Stimulated activated CD4-positive, alpha-beta T cell treated with anti-CD3 and anti-CD28 coated beads, Interleukin-4, amount 100 ng/mL, for 4 hours (primary cell): Measurements from ENCODE around the gene RAD51B.

Source experiments
- DNase-seq, 2 experiments: peaks; one replicate each; pipeline ENCODE4 v3.0.0-alpha.2; 2020

RAD51B gene

GRCh38 chr14:68772761-68773381 is 953.3 kb downstream of the RAD51B start:
- DNase-seq: no peak

GRCh38 chr14:68774771-68775613 is 955.4 kb downstream of the RAD51B start:
- DNase-seq: no peak

DNA sequence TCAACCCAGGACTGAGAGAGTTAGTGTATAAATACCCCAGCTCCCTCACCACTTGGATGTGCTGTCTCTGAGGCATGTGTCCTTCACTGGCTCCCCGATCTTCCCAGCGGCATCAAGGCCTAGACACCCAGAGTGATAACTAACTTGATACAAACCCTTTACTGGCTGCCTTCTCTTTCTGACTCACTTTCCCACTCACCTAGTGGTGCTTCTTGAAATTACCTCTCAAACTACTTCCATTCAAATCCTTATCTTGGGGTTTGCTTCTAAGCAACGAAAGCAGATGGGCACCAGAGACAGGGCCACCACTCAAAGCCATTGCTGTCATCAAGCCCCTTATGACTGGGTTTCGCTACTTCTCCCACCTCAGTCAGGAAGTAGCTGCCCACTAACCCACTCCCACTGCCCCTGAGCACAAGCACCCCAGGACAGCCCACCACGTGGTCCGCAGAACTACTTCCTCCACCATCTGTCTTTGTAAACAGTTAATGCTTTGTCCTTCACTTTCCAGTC is 956.1 kb downstream of the RAD51B start:
- no peak for DNase-seq

DNA sequence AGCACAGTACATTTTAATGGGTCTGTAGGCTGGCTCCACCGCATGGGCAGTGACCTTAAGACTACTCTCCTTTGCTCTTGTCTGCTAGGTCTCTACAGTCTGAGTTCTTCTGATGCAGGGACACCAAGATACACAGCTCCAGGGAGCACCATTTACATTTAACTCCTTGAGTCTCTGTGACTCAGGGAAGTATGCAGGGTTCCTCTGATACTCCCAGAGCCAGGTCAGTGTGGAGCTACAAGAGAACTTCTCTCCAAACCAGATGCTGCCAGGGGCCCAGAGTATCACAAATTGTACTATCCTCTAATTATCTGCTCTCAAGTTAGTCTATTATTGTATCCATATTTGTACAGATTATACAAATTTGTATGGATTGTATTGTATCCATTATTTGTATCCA is 958.1 kb downstream of the RAD51B start:
- no peak for DNase-seq
